KMS-11 (cell line): Measurements from ENCODE around the gene ZBTB39.
"Not testable (repeated sequence)": the region's sequence is repeated elsewhere in the genome, so short reads cannot be mapped to it uniquely, and the experiment has no call there.

ENCODE experiments used
- H2AFZ ChIP-seq: fragments of 200-600 bp; sonication (generic); 2 replicates; pipeline ENCODE4 v1.6.1; 2016; ENCODE audit warnings: antibody characterized with exemption, mixed run types, low read depth
- H3K27ac ChIP-seq: fragments of 200-600 bp; sonication (generic); 2 replicates; pipeline ENCODE4 v1.6.1; 2016; ENCODE audit warnings: mild to moderate bottlenecking, mixed run types
- H3K27me3 ChIP-seq: fragments of 200-600 bp; sonication (generic); 2 replicates; pipeline ENCODE4 v1.6.1; 2017; ENCODE audit warnings: mild to moderate bottlenecking, low read depth, mixed run types, moderate library complexity; ENCODE audit not compliant: insufficient read depth
- H3K36me3 ChIP-seq: fragments of 200-600 bp; sonication (generic); 2 replicates; pipeline ENCODE4 v1.6.1; 2017; ENCODE audit warnings: mild to moderate bottlenecking, mixed run types; ENCODE audit not compliant: insufficient read depth
- H3K4me1 ChIP-seq: fragments of 200-600 bp; sonication (generic); 2 replicates; pipeline ENCODE4 v1.6.1; 2016; ENCODE audit warnings: mild to moderate bottlenecking, low read depth, mixed run types; ENCODE audit not compliant: poor library complexity, severe bottlenecking
- H3K4me2 ChIP-seq: fragments of 200-600 bp; sonication (generic); 2 replicates; pipeline ENCODE4 v1.7.0; 2016; ENCODE audit warnings: mild to moderate bottlenecking, mixed run types
- H3K4me3 ChIP-seq: fragments of 200-600 bp; sonication (generic); IDR thresholded peaks from 2 replicates; pipeline ENCODE4 v1.6.1; 2017; ENCODE audit warnings: low read depth, low read length, mixed read lengths; ENCODE audit not compliant: insufficient read depth
- H3K79me2 ChIP-seq: fragments of 200-600 bp; sonication (generic); 2 replicates; pipeline ENCODE4 v1.6.1; 2016; ENCODE audit warnings: low read depth, mixed run types; ENCODE audit not compliant: insufficient read depth
- H3K9ac ChIP-seq: fragments of 200-600 bp; sonication (generic); 2 replicates; pipeline ENCODE4 v1.6.1; 2016; ENCODE audit warnings: mild to moderate bottlenecking, mixed run types
- H4K20me1 ChIP-seq: fragments of 200-600 bp; sonication (generic); 2 replicates; pipeline ENCODE4 v1.6.1; 2016; ENCODE audit warnings: mild to moderate bottlenecking, mixed run types; ENCODE audit not compliant: insufficient read depth
- TF ChIP-seq, protein P1 (sequence below): fragments of 200-600 bp; sonication (generic); conservative IDR thresholded peaks from 2 replicates; pipeline ENCODE4 v1.6.1; 2017; ENCODE audit warnings: low read depth, mild to moderate bottlenecking, antibody characterized with exemption, low read length, moderate library complexity, mixed read lengths

The ZBTB39 gene

DNA sequence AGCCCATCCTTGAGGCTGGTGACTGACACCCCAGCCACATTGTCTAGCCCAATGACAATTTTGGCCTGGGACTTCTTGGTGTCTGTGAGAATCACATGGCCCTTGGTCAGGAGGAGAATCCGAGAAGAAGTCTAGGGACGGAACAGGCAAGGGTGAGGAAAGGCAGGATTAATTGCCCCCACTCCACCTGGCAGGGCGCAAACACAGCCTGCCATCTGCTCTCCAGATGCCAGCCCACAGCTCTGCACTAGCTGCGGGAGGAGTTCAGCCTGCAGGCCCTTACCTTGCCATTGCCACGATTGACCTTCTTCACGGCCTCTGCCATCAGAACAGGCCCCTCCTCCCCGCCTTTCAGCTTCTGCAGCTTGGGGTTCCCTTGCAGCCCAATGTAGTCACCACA lies 23.1 kb upstream of the ZBTB39 start:
- H3K4me3 ChIP-seq: no peak overlapping the region
- peaks cover 6% of the 10 kb centered on the region; the same call in 1 of the 2 replicates for H3K27me3 ChIP-seq
- no peak overlapping the region for H3K27ac ChIP-seq
- no peak overlapping the region for H3K4me2 ChIP-seq
- no peaks in the 10 kb centered on the region for H3K79me2 ChIP-seq
- no peaks in the 10 kb centered on the region for H4K20me1 ChIP-seq
- H3K4me1 ChIP-seq: no peaks in the 10 kb centered on the region
- H3K36me3 ChIP-seq: no peaks in the 10 kb centered on the region
- TF ChIP-seq, protein P1, sequence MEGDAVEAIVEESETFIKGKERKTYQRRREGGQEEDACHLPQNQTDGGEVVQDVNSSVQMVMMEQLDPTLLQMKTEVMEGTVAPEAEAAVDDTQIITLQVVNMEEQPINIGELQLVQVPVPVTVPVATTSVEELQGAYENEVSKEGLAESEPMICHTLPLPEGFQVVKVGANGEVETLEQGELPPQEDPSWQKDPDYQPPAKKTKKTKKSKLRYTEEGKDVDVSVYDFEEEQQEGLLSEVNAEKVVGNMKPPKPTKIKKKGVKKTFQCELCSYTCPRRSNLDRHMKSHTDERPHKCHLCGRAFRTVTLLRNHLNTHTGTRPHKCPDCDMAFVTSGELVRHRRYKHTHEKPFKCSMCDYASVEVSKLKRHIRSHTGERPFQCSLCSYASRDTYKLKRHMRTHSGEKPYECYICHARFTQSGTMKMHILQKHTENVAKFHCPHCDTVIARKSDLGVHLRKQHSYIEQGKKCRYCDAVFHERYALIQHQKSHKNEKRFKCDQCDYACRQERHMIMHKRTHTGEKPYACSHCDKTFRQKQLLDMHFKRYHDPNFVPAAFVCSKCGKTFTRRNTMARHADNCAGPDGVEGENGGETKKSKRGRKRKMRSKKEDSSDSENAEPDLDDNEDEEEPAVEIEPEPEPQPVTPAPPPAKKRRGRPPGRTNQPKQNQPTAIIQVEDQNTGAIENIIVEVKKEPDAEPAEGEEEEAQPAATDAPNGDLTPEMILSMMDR: no peak
- no peak overlapping the region for H3K9ac ChIP-seq
- no peak overlapping the region for H2AFZ ChIP-seq

DNA sequence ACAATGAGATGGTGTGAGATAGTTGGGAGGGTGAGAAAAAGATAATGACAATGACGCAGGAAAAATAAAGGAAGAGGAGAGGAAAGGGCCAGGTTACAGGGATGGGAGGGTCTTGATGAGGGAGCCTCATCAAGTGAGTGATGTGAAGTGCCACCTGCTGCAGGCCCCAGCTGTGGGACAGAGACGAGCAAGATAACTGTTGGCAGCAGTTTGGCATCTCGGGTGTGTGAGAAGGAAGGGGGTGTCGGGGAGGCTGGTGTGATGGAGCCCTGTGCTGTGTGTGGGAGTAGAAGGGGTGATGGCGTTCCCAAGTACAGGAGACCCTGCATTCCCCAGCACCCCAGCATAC lies 21.4 kb upstream of the ZBTB39 start:
- Histone ChIP-seq H4K20me1 (no peaks in the 10 kb centered on the region), H3K27me3 (peaks cover 6% of the 10 kb centered on the region; the same call in 1 of the 2 replicates), H3K27ac (no peak overlapping the region), H3K79me2 (no peaks in the 10 kb centered on the region), H3K9ac (no peak overlapping the region), H2AFZ (no peak overlapping the region), H3K4me2 (no peak overlapping the region), H3K36me3 (no peaks in the 10 kb centered on the region), H3K4me3 (no peak overlapping the region), H3K4me1 (no peaks in the 10 kb centered on the region)
- TF ChIP-seq, protein P1: no peak

DNA sequence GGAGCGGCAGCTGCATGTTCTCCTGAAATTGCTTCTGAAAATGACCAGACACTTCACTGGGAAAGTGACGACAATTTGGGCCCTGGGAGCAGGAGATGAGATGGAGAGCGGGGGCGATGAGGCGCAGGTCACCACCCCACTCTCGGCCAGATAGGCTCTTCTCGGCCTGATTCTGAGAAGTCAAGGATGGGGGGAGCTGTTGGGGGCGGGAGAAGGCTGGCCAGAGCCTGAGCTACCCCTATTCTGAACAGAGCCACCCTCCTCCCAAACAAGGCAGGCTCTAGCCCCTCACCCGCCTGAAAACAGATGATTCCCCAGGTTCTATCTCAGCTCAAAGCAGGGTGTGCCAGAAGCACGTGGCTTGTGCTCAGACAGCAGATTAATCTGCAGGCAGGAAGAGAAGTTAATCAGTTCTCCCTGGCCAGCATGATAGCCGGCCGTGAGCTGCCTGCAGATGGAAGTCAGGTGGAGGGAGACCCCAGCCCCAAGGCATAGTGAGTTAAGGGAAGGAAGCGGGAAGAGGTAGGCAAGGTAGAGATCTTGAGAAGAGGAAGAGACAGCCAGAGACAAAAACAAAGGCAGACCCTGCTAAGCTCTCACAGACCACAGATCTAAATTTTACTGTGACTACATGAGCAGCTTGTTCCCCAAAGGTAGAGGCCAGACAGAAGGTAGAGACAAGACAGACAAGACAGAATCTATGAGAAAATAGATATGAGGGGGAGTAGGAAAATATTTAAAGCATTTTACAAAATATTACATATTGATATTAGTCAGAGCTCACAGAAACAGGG lies 20.9 kb upstream of the ZBTB39 start:
- H3K27ac ChIP-seq: no peak overlapping the region
- H3K27me3 ChIP-seq: peaks cover 6% of the 10 kb centered on the region; the same call in 1 of the 2 replicates
- H4K20me1 ChIP-seq: no peaks in the 10 kb centered on the region
- no peak overlapping the region for H3K4me2 ChIP-seq
- H3K36me3 ChIP-seq: no peaks in the 10 kb centered on the region
- TF ChIP-seq, protein P1: no peak
- no peak overlapping the region for H2AFZ ChIP-seq
- no peak overlapping the region for H3K4me3 ChIP-seq
- no peaks in the 10 kb centered on the region for H3K4me1 ChIP-seq
- H3K79me2 ChIP-seq: no peaks in the 10 kb centered on the region
- H3K9ac ChIP-seq: no peak overlapping the region

DNA sequence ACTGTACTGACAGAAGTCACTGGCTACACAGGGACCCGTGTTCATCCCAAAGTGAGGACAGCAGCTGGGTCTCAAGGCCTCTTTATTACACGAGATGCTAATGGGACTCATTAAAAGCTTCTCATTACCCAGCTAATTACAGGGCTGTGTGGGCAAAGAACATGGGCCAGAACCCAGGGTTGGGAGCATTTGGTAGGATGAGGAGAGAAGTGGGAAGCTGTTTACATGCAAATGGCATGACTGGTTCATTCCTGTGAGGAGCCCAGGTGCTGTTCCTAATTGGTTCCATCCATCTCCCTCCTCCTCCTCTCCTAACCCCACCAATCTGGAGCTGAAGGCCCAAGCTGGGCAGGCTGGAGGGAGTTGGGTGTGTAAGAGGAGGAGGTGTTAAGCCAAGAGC lies 18.9 kb upstream of the ZBTB39 start:
- peaks cover 6% of the 10 kb centered on the region; the same call in 1 of the 2 replicates for H3K27me3 ChIP-seq

DNA sequence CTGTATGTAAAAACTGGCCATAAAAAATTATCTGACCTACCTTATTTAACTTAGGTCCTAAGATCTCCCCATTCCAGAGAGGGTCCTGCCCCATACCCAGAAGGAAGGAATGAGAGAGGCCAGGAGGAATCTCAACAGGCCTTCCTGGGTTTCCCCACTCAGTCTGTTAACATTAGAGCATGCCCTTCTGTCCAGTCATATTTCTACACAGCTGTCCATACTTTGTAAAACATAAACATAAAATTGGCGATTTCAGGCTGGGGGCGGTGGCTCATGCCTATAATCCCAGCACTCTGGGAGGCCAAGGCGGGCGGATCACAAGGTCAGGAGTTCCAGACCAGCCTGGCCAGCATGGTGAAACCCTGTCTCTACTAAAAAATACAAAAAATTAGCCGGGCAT lies 16.0 kb upstream of the ZBTB39 start:
- H3K9ac ChIP-seq, H3K36me3 ChIP-seq, H2AFZ ChIP-seq, H3K27me3 ChIP-seq, H3K79me2 ChIP-seq, H3K4me1 ChIP-seq, H3K4me2 ChIP-seq, H4K20me1 ChIP-seq, H3K27ac ChIP-seq, H3K4me3 ChIP-seq: not testable (repeated sequence)

More for the DNA sequence above, 18.9 kb upstream of the ZBTB39 start:
- TF ChIP-seq, protein P1: no peak
- H3K36me3 ChIP-seq: no peaks in the 10 kb centered on the region
- H3K4me1 ChIP-seq: no peaks in the 10 kb centered on the region
- H3K4me2 ChIP-seq: no peak overlapping the region
- no peak overlapping the region for H3K27ac ChIP-seq
- H3K4me3 ChIP-seq: no peak overlapping the region
- no peak overlapping the region for H2AFZ ChIP-seq
- H4K20me1 ChIP-seq: no peaks in the 10 kb centered on the region
- no peak overlapping the region for H3K9ac ChIP-seq
- no peaks in the 10 kb centered on the region for H3K79me2 ChIP-seq
